K562 (cell line): ENCODE data around the gene VDAC1.

Source experiments
- ATF7 ChIP-seq: fragments of 450-650 bp; IDR thresholded peaks from 2 replicates; pipeline ENCODE4 v1.7.1; 2014; ENCODE audit warnings: mild to moderate bottlenecking, moderate library complexity
- FOXJ3 ChIP-seq: sonication (generic); formaldehyde crosslinking; IDR thresholded peaks from 2 replicates; pipeline ENCODE4 v1.4.0; 2020; ENCODE audit warnings: mild to moderate bottlenecking, missing genetic modification reagents
- HDAC1 ChIP-seq, 2 experiments: fragments of 450-650 bp; IDR thresholded peaks; 2 replicates each; pipeline ENCODE4 v1.6.1; 2016 to 2017; ENCODE audit warnings: inconsistent platforms in 1 of 2, mild to moderate bottlenecking in 1 of 2, moderate library complexity in 1 of 2
- KDM2B ChIP-seq: fragments of 250-450 bp; sonication (Bioruptor Pico); IDR thresholded peaks from 2 replicates; pipeline ENCODE4 v1.8.0; 2021; ENCODE audit warnings: mild to moderate bottlenecking, moderate library complexity
- ZBTB7A ChIP-seq: IDR thresholded peaks from 2 replicates; pipeline ENCODE4 v1.6.1; 2011; ENCODE audit warnings: low read depth, mild to moderate bottlenecking, low read length, moderate library complexity, borderline replicate concordance; ENCODE audit not compliant: control insufficient read depth
- TF ChIP-seq, protein P1 (sequence below): fragments of 250-450 bp; sonication (Bioruptor Pico); IDR thresholded peaks from 2 replicates; pipeline ENCODE4 v1.8.0; 2022; ENCODE audit warnings: moderate library complexity, mild to moderate bottlenecking, inconsistent platforms
- TF ChIP-seq, protein P2 (sequence below): sonication (generic); formaldehyde crosslinking; IDR thresholded peaks from 2 replicates; pipeline ENCODE4 v1.8.1; 2022; ENCODE audit warnings: missing genetic modification reagents

- TF ChIP-seq FOXJ3 (CRISPR knock-in tag), result no peak
- TF ChIP-seq HDAC1 (IDR thresholded peaks at IDR 0.05), result no peak
- TF ChIP-seq, protein P1, sequence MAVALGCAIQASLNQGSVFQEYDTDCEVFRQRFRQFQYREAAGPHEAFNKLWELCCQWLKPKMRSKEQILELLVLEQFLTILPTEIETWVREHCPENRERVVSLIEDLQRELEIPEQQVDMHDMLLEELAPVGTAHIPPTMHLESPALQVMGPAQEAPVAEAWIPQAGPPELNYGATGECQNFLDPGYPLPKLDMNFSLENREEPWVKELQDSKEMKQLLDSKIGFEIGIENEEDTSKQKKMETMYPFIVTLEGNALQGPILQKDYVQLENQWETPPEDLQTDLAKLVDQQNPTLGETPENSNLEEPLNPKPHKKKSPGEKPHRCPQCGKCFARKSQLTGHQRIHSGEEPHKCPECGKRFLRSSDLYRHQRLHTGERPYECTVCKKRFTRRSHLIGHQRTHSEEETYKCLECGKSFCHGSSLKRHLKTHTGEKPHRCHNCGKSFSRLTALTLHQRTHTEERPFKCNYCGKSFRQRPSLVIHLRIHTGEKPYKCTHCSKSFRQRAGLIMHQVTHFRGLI (CRISPR knock-in tag), result no peak
- TF ChIP-seq ZBTB7A, result no peak
- TF ChIP-seq, protein P2, sequence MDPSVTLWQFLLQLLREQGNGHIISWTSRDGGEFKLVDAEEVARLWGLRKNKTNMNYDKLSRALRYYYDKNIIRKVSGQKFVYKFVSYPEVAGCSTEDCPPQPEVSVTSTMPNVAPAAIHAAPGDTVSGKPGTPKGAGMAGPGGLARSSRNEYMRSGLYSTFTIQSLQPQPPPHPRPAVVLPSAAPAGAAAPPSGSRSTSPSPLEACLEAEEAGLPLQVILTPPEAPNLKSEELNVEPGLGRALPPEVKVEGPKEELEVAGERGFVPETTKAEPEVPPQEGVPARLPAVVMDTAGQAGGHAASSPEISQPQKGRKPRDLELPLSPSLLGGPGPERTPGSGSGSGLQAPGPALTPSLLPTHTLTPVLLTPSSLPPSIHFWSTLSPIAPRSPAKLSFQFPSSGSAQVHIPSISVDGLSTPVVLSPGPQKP (CRISPR knock-in tag), result no peak
- no peak for TF ChIP-seq KDM2B (CRISPR knock-in tag)
- TF ChIP-seq ATF7, result no peak
Observed at GRCh38 chr5:134001938-134002731, 2.6 kb downstream of the VDAC1 start.
